ENCODE data around the gene OPTC.
"Not testable (repeated sequence)": the region's sequence is repeated elsewhere in the genome, so short reads cannot be mapped to it uniquely, and the experiment has no call there.

OPTC gene

GRCh38 chr1:203465146-203465798 is 28.7 kb upstream of the OPTC start:
- no peak for DNase-seq (ENCODE audit: insufficient read length, low spot score)
- FAIRE-seq = no peak
- TF ChIP-seq, protein P1, sequence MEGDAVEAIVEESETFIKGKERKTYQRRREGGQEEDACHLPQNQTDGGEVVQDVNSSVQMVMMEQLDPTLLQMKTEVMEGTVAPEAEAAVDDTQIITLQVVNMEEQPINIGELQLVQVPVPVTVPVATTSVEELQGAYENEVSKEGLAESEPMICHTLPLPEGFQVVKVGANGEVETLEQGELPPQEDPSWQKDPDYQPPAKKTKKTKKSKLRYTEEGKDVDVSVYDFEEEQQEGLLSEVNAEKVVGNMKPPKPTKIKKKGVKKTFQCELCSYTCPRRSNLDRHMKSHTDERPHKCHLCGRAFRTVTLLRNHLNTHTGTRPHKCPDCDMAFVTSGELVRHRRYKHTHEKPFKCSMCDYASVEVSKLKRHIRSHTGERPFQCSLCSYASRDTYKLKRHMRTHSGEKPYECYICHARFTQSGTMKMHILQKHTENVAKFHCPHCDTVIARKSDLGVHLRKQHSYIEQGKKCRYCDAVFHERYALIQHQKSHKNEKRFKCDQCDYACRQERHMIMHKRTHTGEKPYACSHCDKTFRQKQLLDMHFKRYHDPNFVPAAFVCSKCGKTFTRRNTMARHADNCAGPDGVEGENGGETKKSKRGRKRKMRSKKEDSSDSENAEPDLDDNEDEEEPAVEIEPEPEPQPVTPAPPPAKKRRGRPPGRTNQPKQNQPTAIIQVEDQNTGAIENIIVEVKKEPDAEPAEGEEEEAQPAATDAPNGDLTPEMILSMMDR (IDR thresholded peaks at IDR 0.05; ENCODE audit: insufficient read depth, missing control alignments) = no peak

GRCh38 chr1:203465948-203466347 is 28.0 kb upstream of the OPTC start:
- DNase-seq (ENCODE audit: insufficient read length, low spot score) = no peak
- FAIRE-seq = no peak

GRCh38 chr1:203466906-203467549 is 26.9 kb upstream of the OPTC start:
- not testable (repeated sequence) for DNase-seq (ENCODE audit: insufficient read length, low spot score); FAIRE-seq

More at GRCh38 chr1:203465948-203466347, 28.0 kb upstream of the OPTC start:
- TF ChIP-seq, protein P1 (IDR thresholded peaks at IDR 0.05; ENCODE audit: insufficient read depth, missing control alignments) = no peak

GRCh38 chr1:203467550-203467921 is 26.4 kb upstream of the OPTC start:
- no peak for FAIRE-seq

DNA sequence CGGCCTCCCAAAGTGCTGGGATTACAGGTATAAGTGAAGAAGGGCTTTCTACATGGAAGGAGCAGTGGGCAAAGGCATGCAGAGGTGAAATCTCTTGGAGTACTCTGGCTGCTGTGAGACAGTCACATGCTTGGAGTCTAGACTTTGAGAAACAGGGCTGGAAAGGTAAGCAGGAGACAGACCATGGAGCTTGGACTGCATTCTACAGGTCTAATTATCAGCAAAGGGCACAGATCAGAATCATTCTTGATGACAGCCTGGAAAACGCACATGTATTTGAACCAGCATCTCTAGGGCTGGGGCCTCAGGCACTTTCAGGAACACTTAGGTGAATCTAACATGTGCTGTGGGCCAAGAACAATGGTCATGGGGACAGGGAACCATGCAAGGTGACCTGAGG is 25.6 kb upstream of the OPTC start:
- TF ChIP-seq, protein P1 (IDR thresholded peaks at IDR 0.05; ENCODE audit: insufficient read depth, missing control alignments) = no peak
- DNase-seq (ENCODE audit: insufficient read length, low spot score) = no peak
- FAIRE-seq = no peak

More at GRCh38 chr1:203467550-203467921, 26.4 kb upstream of the OPTC start:
- DNase-seq (ENCODE audit: insufficient read length, low spot score) = no peak
- TF ChIP-seq, protein P1 (IDR thresholded peaks at IDR 0.05; ENCODE audit: insufficient read depth, missing control alignments) = no peak

GRCh38 chr1:203470240-203470639 is 23.7 kb upstream of the OPTC start:
- TF ChIP-seq, protein P1 (IDR thresholded peaks at IDR 0.05; ENCODE audit: insufficient read depth, missing control alignments) = no peak
- no peak for FAIRE-seq

GRCh38 chr1:203471841-203472240 is 22.1 kb upstream of the OPTC start:
- TF ChIP-seq, protein P1 (IDR thresholded peaks at IDR 0.05; ENCODE audit: insufficient read depth, missing control alignments) = no peak
- no peak for FAIRE-seq
- no peak for DNase-seq (ENCODE audit: insufficient read length, low spot score)

More at GRCh38 chr1:203470240-203470639, 23.7 kb upstream of the OPTC start:
- DNase-seq (ENCODE audit: insufficient read length, low spot score) = no peak
